HG02798 (cell line): Measurements from ENCODE around the gene RGPD4.
A peak's percentile ranks its signal among the peaks of the same experiment; 100 is the strongest.

ENCODE experiments used
- ATAC-seq: cut with Tn5 transposase; IDR thresholded peaks from one replicate; pipeline ENCODE4 v1.9.1; 2021; ENCODE audit warnings: mild to moderate bottlenecking; ENCODE audit not compliant: unreplicated experiment, poor library complexity

The RGPD4 gene

DNA sequence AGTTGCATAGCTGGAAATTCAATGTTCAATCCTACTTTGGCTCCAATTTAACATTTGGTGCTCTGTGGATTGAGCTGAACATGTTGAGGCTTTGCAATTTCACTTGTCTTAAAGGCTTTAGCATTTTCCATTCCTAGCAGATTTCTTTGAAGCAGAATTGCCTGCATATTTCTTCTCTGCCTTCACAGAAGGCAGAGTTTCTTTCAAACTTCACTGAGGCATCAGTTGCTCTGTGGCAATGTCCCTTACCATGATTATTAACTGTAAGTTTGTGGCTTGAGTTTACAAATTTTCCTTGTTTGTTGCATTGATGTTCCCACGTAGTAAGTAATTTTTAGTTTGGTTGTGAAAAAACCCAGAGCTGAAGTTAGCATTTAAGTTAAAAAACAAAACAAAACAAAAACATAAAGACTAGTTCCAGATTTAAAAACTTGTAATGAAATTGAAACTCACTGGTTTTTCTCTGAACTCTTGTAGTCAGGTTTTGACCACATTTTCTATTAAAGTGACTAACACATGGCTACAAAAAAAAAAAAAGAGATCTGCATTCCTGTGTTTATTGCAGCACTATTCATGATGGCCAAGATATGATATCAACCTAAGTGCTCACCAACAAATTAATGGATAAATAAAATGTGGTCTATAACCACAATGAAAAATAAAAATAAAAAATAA, 90.1 kb downstream of the RGPD4 start:
- peak; percentile 88 for ATAC-seq

DNA sequence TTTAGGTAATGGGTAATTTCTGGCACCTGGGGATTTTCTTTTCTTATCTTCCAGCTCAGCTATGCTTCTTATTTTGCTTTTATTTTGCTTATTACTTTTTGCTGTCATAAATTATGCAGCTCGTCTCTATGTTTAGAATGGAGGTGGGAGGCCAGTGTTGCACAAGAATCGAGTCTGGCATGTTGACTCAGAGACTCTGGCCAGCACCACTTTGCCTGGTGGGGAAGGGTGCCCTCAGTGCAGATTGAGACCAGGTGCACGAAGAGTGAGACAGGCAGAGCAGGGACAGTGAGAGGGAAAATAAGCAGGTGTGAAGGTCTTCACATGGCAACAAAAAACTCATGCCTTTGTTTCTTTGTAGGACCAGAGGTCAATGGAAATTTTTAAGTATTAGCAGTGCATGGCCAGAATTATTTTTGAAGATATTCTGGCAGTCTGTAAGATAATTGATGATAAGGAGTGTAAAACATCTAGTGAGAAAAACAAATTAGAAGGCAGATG, 100.4 kb downstream of the RGPD4 start:
- ATAC-seq, result no peak

DNA sequence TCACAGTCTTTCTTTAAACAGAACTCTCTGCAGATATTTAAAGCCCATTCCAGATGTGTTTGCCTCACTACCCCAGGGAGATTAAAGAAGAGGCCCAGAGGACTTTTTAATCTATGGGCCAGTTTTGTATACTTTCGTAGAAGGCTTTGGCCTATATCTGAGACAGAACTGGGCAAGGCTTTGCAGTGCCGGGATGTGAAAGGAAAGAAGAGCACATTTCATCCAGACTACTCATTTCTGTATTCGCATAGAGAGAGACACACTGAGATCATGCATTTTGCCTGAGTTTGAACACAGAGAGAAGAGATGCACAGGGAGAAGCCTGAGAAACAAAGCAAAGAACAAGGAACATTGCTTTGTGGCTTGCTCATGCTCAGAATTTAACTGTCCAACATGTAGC, 104.7 kb downstream of the RGPD4 start:
- ATAC-seq, result no peak

DNA sequence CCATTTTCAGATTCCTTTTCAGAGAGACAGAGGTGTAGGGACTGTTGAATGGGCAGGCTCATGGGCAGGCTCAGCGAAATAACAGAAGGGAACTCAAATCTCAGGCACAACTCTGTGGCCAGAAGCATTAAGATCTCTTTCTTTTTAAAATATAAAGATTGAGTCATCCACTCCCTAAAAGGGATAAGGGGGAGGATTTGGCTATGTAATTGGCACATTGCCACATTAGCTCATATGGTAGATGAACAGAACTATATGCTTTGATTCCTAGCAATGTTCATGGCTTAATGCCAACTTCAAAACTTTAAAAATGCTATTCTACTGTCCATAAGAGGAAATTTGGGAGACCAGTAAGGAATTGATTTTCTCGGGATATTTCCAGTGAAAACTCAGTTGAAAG, 105.8 kb downstream of the RGPD4 start:
- no peak for ATAC-seq

DNA sequence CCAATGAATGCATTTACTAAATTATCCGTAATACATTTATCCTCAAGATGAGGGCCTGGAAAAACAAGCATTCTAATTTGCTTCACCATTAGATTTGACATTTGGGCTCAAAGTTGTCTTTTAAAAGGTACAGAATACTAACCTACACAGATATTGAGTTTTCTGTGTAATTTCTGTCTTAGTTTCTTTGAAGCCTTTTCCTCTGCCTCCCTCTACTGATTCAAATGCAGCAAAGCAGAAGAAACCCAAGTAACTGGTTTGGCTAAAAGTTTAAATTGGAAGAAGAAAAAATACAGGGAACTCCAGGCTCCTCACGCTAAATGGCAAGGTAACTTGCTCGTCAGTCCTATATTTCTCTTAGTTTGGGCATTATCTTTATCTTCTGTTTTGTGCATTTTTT, 106.3 kb downstream of the RGPD4 start:
- ATAC-seq, result no peak

DNA sequence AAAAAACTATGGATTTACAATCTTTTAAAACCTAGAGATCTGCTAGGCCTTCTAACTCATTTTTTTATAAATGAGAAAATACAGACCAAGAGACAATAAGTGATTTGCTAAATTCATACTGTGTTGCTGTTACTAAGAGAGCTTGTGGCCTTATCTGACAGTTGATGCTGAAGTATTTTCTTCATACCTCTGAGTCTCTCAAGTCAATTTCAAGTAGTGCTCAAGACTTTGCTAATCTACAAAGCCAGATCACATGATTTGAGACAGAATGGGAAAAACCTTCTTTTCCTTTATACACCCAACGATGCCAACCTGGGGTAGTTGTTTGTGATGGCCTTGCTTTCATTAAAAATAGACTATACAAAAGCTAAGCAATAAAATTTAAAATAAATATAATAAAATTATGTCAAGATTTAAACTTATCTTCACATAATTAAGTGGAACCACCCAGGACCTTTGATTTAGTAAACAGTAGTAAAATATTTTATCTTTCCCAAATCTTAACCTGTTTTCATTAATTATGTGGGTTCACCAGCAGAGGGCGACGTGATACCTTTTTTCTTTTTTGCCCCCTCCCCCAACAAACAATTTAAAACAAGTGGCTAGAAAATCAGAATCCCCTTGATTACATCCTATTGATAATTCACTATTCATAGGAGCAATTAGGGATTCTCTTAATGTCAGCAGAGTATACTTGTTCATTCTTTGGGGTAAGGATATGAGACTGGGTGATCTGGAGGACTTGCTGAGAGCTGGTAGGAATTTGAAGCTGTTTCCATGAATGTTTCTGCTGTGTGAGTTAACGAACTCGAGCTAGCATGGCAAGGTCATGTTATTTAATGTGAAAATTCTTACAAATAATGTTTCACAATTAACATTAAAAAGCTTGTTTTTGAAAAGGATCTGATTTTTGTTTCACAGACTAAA, 110.0 kb downstream of the RGPD4 start:
- ATAC-seq, result no peak
